ENCODE data around the gene COPRS.

Gene COPRS

GRCh38 chr17:31856750-31857149 lies 2.3 kb downstream of the COPRS start:
- no peak for ATAC-seq
- TF ChIP-seq SNAI2 (CRISPR knock-in tag; IDR thresholded peaks at IDR 0.05): no peak
- no peak for TF ChIP-seq RARB (CRISPR knock-in tag; IDR thresholded peaks at IDR 0.05)
- TF ChIP-seq ZNF70 (CRISPR knock-in tag; IDR thresholded peaks at IDR 0.05): no peak
- TF ChIP-seq ISL1 (CRISPR knock-in tag; IDR thresholded peaks at IDR 0.05): no peak
- no peak for TF ChIP-seq TOX (CRISPR knock-in tag; IDR thresholded peaks at IDR 0.05; ENCODE audit: borderline replicate concordance)
- TF ChIP-seq PATZ1 (CRISPR knock-in tag; IDR thresholded peaks at IDR 0.05; ENCODE audit: borderline replicate concordance): no peak

- no peak for TF ChIP-seq ZFP3 (CRISPR knock-in tag; IDR thresholded peaks at IDR 0.05)
- no peak for TF ChIP-seq PPARA (CRISPR knock-in tag; IDR thresholded peaks at IDR 0.05; ENCODE audit: borderline replicate concordance)
- no peak for TF ChIP-seq ESRRG (CRISPR knock-in tag; IDR thresholded peaks at IDR 0.05)
- TF ChIP-seq ZFP30 (CRISPR knock-in tag; IDR thresholded peaks at IDR 0.05): no peak
- no peak for TF ChIP-seq TCF4 (CRISPR knock-in tag; IDR thresholded peaks at IDR 0.05; ENCODE audit: borderline replicate concordance)
- TF ChIP-seq GLIS3 (CRISPR knock-in tag; IDR thresholded peaks at IDR 0.05): no peak
- TF ChIP-seq OSR1 (CRISPR knock-in tag; IDR thresholded peaks at IDR 0.05): no peak
- TF ChIP-seq ARNTL (CRISPR knock-in tag; IDR thresholded peaks at IDR 0.05; ENCODE audit: borderline replicate concordance, low read depth): no peak
- TF ChIP-seq TSHZ2 (CRISPR knock-in tag; IDR thresholded peaks at IDR 0.05): no peak
- no peak for TF ChIP-seq CREB5 (CRISPR knock-in tag; IDR thresholded peaks at IDR 0.05; ENCODE audit: low read depth)
- no peak for TF ChIP-seq RARB (CRISPR knock-in tag; IDR thresholded peaks at IDR 0.05)
- no peak for TF ChIP-seq BACH2 (CRISPR knock-in tag; IDR thresholded peaks at IDR 0.05; ENCODE audit: borderline replicate concordance)
- no peak for TF ChIP-seq ZC3H10 (CRISPR knock-in tag; IDR thresholded peaks at IDR 0.05)
- TF ChIP-seq ZNF70 (CRISPR knock-in tag; IDR thresholded peaks at IDR 0.05): no peak
- no peak for ATAC-seq
Observed at GRCh38 chr17:31854672-31855071, 4.4 kb downstream of the COPRS start.

GRCh38 chr17:31853911-31854470 lies 5.1 kb downstream of the COPRS start:
- no peak for ATAC-seq
- TF ChIP-seq CSRNP3 (CRISPR knock-in tag; IDR thresholded peaks at IDR 0.05): no peak
- no peak for TF ChIP-seq POU6F1 (CRISPR knock-in tag; IDR thresholded peaks at IDR 0.05; ENCODE audit: borderline replicate concordance, low read depth)
- TF ChIP-seq PPARA (CRISPR knock-in tag; IDR thresholded peaks at IDR 0.05; ENCODE audit: borderline replicate concordance): no peak
- no peak for TF ChIP-seq TCF4 (CRISPR knock-in tag; IDR thresholded peaks at IDR 0.05; ENCODE audit: borderline replicate concordance)
- no peak for TF ChIP-seq ESRRG (CRISPR knock-in tag; IDR thresholded peaks at IDR 0.05)
- TF ChIP-seq ZC3H10 (CRISPR knock-in tag; IDR thresholded peaks at IDR 0.05): no peak
- no peak for TF ChIP-seq ZNF8 (CRISPR knock-in tag; IDR thresholded peaks at IDR 0.05)
- no peak for TF ChIP-seq ZFP30 (CRISPR knock-in tag; IDR thresholded peaks at IDR 0.05)
- no peak for TF ChIP-seq CSDC2 (CRISPR knock-in tag; IDR thresholded peaks at IDR 0.05)
- TF ChIP-seq TSHZ2 (CRISPR knock-in tag; IDR thresholded peaks at IDR 0.05): no peak
- no peak for TF ChIP-seq CREB5 (CRISPR knock-in tag; IDR thresholded peaks at IDR 0.05; ENCODE audit: low read depth)
- no peak for TF ChIP-seq RARB (CRISPR knock-in tag; IDR thresholded peaks at IDR 0.05)
- no peak for TF ChIP-seq PATZ1 (CRISPR knock-in tag; IDR thresholded peaks at IDR 0.05; ENCODE audit: borderline replicate concordance)
- no peak for TF ChIP-seq ZNF70 (CRISPR knock-in tag; IDR thresholded peaks at IDR 0.05)
